ENCODE results near the gene NPM1.

NPM1 gene

DNA sequence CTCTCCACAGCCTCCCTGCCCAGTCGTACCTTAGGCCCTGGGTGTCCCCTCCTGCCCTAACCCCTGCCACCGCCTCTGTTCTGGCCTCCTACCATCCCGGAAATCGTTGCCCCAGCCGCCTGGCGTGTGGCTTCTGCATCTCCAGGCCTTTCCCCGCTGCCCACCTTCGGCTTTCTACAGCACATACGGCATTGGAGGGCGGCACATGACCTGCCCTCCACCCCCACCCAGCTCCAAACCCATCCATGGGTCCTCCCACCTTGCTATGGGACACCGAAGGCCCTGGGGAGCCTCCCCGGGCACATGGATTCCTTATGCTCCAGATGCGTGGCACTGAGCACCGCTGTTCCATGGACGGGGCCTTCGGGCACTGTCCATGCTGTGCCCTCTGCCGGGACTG lies 63.8 kb downstream of the NPM1 start:
- no peak for DNase-seq

DNA sequence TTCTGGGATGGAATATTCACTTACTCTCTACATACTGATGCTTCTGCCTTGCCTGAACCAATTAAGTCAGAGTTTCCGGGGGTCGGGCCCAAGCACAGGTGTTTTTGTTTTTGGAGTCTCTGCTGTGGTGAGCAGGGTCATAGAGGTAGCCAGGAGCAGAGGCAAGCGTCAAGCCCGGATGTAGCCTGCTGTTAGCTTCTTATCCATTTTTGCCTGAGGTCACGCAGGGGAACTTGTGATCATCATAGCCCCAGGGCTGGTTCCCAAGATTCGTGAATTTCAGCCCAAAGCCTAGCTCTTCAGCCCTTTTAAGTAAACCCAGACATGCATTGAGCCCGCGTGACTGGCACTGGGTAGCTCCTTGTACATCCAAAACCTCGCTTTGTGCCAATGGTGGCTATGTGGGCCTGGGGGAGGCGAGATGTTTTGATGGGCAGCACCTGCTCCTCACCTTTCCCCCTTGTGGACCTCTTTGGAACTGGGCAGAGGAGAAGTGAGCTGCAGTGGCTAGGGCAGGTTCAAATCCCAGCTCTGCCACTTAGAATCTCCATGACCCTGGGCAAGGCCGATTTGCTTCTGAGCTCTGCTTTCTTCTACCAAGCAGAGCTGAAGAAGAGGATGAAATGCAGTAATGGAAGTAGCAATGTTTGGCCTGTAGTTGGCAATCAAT lies 65.5 kb downstream of the NPM1 start:
- no peak for DNase-seq

DNA sequence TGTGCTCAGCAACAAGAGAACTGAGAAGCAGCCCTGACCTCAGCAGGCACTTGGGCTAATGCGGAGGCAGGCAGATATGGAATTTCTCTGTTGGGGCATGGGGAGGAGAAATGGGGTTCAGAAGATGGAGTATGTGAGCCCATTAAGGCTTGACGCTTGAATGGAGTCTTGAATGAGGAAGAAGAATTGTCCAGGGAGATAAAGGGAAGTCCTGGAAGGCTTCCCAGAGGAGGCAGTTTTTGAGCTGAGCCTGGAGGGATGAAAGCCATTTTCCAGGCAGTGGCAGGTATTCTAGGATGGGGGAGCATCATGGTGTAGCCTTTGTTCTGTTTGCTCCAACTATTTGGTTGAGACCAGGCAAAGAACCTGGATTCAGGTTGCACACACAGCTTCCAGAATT lies 66.3 kb downstream of the NPM1 start:
- no peak for DNase-seq

DNA sequence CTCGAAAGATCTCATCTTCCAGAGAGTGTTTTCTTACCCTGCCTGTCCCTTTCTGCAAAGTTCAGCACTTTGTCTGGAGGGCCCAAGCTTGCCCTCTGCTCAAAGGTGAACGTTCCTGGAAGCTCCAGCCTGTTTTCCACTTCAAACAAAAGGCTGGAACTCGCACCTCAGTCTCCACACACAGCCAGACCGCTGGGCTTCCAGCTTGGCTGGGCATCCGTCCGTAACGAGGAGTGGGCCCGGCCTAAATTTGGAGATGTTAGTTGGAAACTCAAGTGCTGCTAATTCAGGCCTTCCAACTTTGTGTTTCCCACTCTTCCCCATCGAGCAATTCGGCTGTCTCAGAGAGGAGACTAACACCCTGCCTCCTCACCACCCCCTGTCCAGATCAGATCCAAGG lies 66.9 kb downstream of the NPM1 start:
- no peak for DNase-seq

DNA sequence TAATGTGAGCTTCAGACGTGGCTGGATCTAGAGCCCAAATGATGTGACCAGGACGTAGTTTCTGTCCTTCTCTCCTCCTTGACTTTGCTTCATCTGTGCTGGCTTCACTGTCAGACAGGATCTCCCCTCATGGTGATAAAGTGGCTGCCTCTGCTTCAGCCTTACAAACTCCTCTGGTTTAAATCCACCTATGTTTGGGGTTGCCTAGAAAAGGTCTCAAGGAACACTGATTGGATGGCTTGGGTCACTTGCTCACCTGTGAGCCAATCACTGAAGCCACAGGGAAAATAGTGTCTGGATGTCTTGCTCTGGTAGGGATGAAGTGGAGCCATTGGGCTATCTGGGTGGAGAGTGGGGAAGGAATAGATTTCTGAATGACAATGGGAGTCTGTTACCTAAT lies 67.9 kb downstream of the NPM1 start:
- DNase-seq, result no peak

DNA sequence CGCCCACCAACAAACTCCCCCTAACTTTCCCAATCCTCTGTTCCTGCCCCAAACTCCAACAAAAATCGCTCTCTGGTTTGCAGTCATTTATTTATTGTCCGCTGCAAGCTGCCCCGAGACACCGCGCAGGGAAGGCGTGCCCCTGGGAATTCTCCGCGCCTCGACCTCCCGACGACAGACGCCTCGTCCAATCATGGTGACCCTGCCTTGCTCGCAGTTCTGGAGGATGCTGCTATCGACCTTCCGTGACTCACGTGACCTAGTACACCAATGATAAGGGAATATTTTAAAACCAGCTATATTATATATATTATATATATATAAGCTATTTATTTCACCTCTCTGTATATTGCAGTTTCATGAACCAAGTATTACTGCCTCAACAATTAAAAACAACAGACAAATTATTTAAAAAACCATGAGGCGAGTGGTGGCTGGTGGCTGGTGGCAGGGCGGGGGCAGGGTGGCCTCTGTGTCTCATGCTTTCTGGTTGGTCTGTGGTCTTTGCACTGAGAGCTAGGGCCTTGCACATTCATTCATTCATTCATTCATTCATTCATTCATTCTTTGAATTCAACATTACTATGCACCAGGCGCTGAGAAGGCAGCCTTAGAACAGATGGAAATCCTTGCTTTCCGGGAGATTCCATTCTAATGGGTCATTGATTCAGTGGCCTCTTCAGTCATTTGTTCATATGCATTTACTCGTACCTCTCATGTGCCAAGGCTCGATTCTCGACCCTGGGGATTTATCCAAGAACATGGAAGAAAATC lies 69.7 kb downstream of the NPM1 start:
- DNase-seq, result no peak

DNA sequence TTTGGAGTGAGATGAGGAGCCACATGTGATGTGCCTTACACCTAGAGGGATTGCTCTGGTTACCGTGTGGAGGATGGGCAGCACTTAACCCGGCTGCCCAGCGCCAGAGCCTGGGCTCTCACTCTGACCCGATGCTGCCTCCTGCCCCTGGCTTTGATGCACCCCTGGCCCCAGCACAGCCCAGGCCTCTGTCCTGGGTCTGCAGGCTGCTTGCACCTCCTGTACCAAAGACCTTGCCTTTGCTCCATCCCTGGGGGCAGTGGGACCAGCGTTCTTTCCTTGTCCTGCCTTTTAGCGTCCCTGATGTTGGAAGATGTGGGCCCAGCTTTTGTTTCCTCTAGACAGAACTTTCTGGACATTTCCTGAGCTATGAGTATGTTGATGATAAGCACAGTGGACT lies 72.2 kb downstream of the NPM1 start:
- no peak for DNase-seq
